Ishikawa (cell line): ENCODE results near the gene HCFC1R1.

Experiments
- CEBPB ChIP-seq: IDR thresholded peaks from 2 replicates; pipeline ENCODE4 v1.6.1; 2012
- EGR1 ChIP-seq: IDR thresholded peaks from 2 replicates; pipeline ENCODE4 v1.6.1; 2012
- EP300 ChIP-seq: IDR thresholded peaks from 2 replicates; pipeline ENCODE4 v1.6.1; 2012; ENCODE audit warnings: borderline replicate concordance
- MAX ChIP-seq: IDR thresholded peaks from 2 replicates; pipeline ENCODE4 v1.6.1; 2012
- RAD21 ChIP-seq: IDR thresholded peaks from 2 replicates; pipeline ENCODE4 v1.6.1; 2012; ENCODE audit warnings: low read depth
- TCF12 ChIP-seq: IDR thresholded peaks from 2 replicates; pipeline ENCODE4 v1.6.1; 2012; ENCODE audit warnings: low read depth
- TEAD4 ChIP-seq: IDR thresholded peaks from 2 replicates; pipeline ENCODE4 v1.6.1; 2012
- USF1 ChIP-seq: IDR thresholded peaks from 2 replicates; pipeline ENCODE4 v1.6.1; 2012
- YY1 ChIP-seq: IDR thresholded peaks from 2 replicates; pipeline ENCODE4 v1.6.1; 2012; ENCODE audit warnings: low read depth

- TF ChIP-seq MAX = no peak
- no peak for TF ChIP-seq EP300
- TF ChIP-seq RAD21 = no peak
- TF ChIP-seq YY1 = no peak
- no peak for TF ChIP-seq TCF12
- TF ChIP-seq CEBPB = no peak
- no peak for TF ChIP-seq USF1
- TF ChIP-seq EGR1 = no peak
- no peak for TF ChIP-seq TEAD4
Measured at GRCh38 chr16:3065069-3065741, 41.5 kb upstream of the HCFC1R1 start, which contains the start of gene IL32.
